Muscle layer of duodenum (tissue), 2 donors: ENCODE data around the gene JOSD2.

ENCODE experiments used
- H3K27ac ChIP-seq: one replicate; pipeline ENCODE4 v1.7.0; 2013; ENCODE audit warnings: mild to moderate bottlenecking, low read length
- H3K27me3 ChIP-seq: one replicate; pipeline ENCODE4 v1.7.0; 2013; ENCODE audit warnings: low read depth, mild to moderate bottlenecking, control low read depth, low read length
- H3K36me3 ChIP-seq, 2 donors: one replicate each; pipeline ENCODE4 v1.7.0; 2013; ENCODE audit warnings: low read length in 2 of 2, control low read depth in 1 of 2, mild to moderate bottlenecking in 1 of 2; ENCODE audit not compliant: insufficient read depth in 2 of 2, control insufficient read depth in 1 of 2
- H3K4me1 ChIP-seq, 2 donors: one replicate each; pipeline ENCODE4 v1.7.0; 2013; ENCODE audit warnings: low read length in 2 of 2, mild to moderate bottlenecking in 2 of 2, control low read depth in 1 of 2, moderate library complexity in 1 of 2; ENCODE audit not compliant: insufficient read depth in 2 of 2, control insufficient read depth in 1 of 2
- H3K4me3 ChIP-seq, 2 donors: one replicate each; pipeline ENCODE4 v1.7.0; 2013; ENCODE audit warnings: low read length in 2 of 2, low read depth in 1 of 2, mild to moderate bottlenecking in 1 of 2
- H3K9me3 ChIP-seq, 2 donors: one replicate each; pipeline ENCODE4 v1.7.0; 2013; ENCODE audit warnings: low read length in 2 of 2, control low read depth in 1 of 2, mild to moderate bottlenecking in 1 of 2; ENCODE audit not compliant: control insufficient read depth in 1 of 2
- donor health status: healthy.

Gene JOSD2

GRCh38 chr19:50498219-50499056 is 12.6 kb downstream of the JOSD2 start:
- H3K4me3 ChIP-seq, result no peak overlapping the region
- no peak overlapping the region for H3K27ac ChIP-seq
- no peaks in the 10 kb centered on the region for H3K4me1 ChIP-seq
- H3K9me3 ChIP-seq, result no peaks in the 10 kb centered on the region
- no peaks in the 10 kb centered on the region for H3K36me3 ChIP-seq
- H3K27me3 ChIP-seq, result no peaks in the 10 kb centered on the region

- no peaks in the 10 kb centered on the region for H3K27me3 ChIP-seq
- no peak overlapping the region for H3K4me3 ChIP-seq
- H3K27ac ChIP-seq, result no peak overlapping the region
These were observed 14.0 kb downstream of the JOSD2 start for GRCh38 chr19:50497022-50497405.

GRCh38 chr19:50496189-50497021 is 14.6 kb downstream of the JOSD2 start:
- H3K9me3 ChIP-seq, result no peaks in the 10 kb centered on the region
- H3K4me3 ChIP-seq, result no peak overlapping the region
- no peaks in the 10 kb centered on the region for H3K27me3 ChIP-seq
- H3K4me1 ChIP-seq, result peaks cover 0 to 3% of the 10 kb centered on the region in 2 donors
- no peaks in the 10 kb centered on the region for H3K36me3 ChIP-seq
- H3K27ac ChIP-seq, result no peak overlapping the region

More at GRCh38 chr19:50497022-50497405, 14.0 kb downstream of the JOSD2 start:
- H3K36me3 ChIP-seq, result no peaks in the 10 kb centered on the region
- H3K9me3 ChIP-seq, result no peaks in the 10 kb centered on the region
- peaks cover 0 to 3% of the 10 kb centered on the region in 2 donors for H3K4me1 ChIP-seq

GRCh38 chr19:50495020-50495531 is 15.9 kb downstream of the JOSD2 start:
- no peak overlapping the region for H3K27ac ChIP-seq
- peaks cover 0 to 4% of the 10 kb centered on the region in 2 donors for H3K36me3 ChIP-seq

GRCh38 chr19:50494186-50495019 is 16.6 kb downstream of the JOSD2 start:
- no peak overlapping the region for H3K4me3 ChIP-seq
- H3K27ac ChIP-seq, result no peak overlapping the region
- no peaks in the 10 kb centered on the region for H3K27me3 ChIP-seq
- H3K36me3 ChIP-seq, result peaks cover 0 to 4% of the 10 kb centered on the region in 2 donors
- H3K9me3 ChIP-seq, result no peaks in the 10 kb centered on the region
- peaks cover 0 to 3% of the 10 kb centered on the region in 2 donors for H3K4me1 ChIP-seq

More at GRCh38 chr19:50495020-50495531, 15.9 kb downstream of the JOSD2 start:
- Histone ChIP-seq H3K4me3 (no peak overlapping the region), H3K27me3 (no peaks in the 10 kb centered on the region), H3K9me3 (no peaks in the 10 kb centered on the region), H3K4me1 (peaks cover 0 to 3% of the 10 kb centered on the region in 2 donors)

GRCh38 chr19:50493171-50493570 is 17.8 kb downstream of the JOSD2 start:
- no peak overlapping the region for H3K27ac ChIP-seq
- peaks cover 0 to 3% of the 10 kb centered on the region in 2 donors for H3K4me1 ChIP-seq
- H3K4me3 ChIP-seq, result no peak overlapping the region
- H3K9me3 ChIP-seq, result no peaks in the 10 kb centered on the region
- no peaks in the 10 kb centered on the region for H3K27me3 ChIP-seq
- peaks cover 0 to 4% of the 10 kb centered on the region in 2 donors for H3K36me3 ChIP-seq

GRCh38 chr19:50492303-50493052 is 18.5 kb downstream of the JOSD2 start:
- Histone ChIP-seq H3K36me3 (peaks cover 0 to 4% of the 10 kb centered on the region in 2 donors), H3K27ac (no peak overlapping the region), H3K27me3 (no peaks in the 10 kb centered on the region), H3K4me1 (peaks cover 0 to 3% of the 10 kb centered on the region in 2 donors), H3K4me3 (no peak overlapping the region), H3K9me3 (no peaks in the 10 kb centered on the region)

- H3K4me3 ChIP-seq, result no peak overlapping the region
These were observed 20.0 kb downstream of the JOSD2 start for GRCh38 chr19:50490991-50491472.

GRCh38 chr19:50490411-50490811 is 20.6 kb downstream of the JOSD2 start:
- Histone ChIP-seq H3K27ac (no peak overlapping the region), H3K9me3 (no peaks in the 10 kb centered on the region), H3K36me3 (peaks cover 0 to 4% of the 10 kb centered on the region in 2 donors), H3K4me3 (no peak overlapping the region), H3K27me3 (no peaks in the 10 kb centered on the region), H3K4me1 (peaks cover 0 to 3% of the 10 kb centered on the region in 2 donors)

More at GRCh38 chr19:50490991-50491472, 20.0 kb downstream of the JOSD2 start:
- Histone ChIP-seq H3K9me3 (no peaks in the 10 kb centered on the region), H3K36me3 (peaks cover 0 to 4% of the 10 kb centered on the region in 2 donors), H3K27ac (no peak overlapping the region), H3K4me1 (peaks cover 0 to 3% of the 10 kb centered on the region in 2 donors), H3K27me3 (no peaks in the 10 kb centered on the region)

GRCh38 chr19:50489461-50490011 is 21.5 kb downstream of the JOSD2 start:
- Histone ChIP-seq H3K27me3 (no peaks in the 10 kb centered on the region), H3K4me3 (no peak overlapping the region), H3K27ac (no peak overlapping the region), H3K9me3 (no peaks in the 10 kb centered on the region), H3K4me1 (peaks cover 0 to 3% of the 10 kb centered on the region in 2 donors), H3K36me3 (peaks cover 0 to 5% of the 10 kb centered on the region in 2 donors)
